Testis (tissue), 2 donors: Measurements from ENCODE around the gene FBXO24.

Experiments used
- CTCF ChIP-seq, 3 experiments: fragments of 450-650 bp in 2 of 3; fragments of 200-600 bp in 1 of 3; sonication (generic) in 1 of 3; IDR thresholded peaks; one replicate each; pipeline ENCODE4 v1.5.1; 2016 to 2019; ENCODE audit warnings: antibody characterized with exemption in 3 of 3, mild to moderate bottlenecking in 2 of 3, moderate library complexity in 1 of 3
- POLR2A ChIP-seq: fragments of 450-650 bp; IDR thresholded peaks from one replicate; pipeline ENCODE4 v1.6.1; 2017; ENCODE audit warnings: antibody characterized with exemption, mild to moderate bottlenecking, moderate library complexity

GRCh38 chr7:100586266-100587025 lies at the start of gene FBXO24:
- TF ChIP-seq CTCF (IDR thresholded peaks at IDR 0.05) (peak in 1 of 3 experiments; percentile 18), POLR2A (peak; percentile 42)
